ENCODE data around the gene TBCK.

DNA sequence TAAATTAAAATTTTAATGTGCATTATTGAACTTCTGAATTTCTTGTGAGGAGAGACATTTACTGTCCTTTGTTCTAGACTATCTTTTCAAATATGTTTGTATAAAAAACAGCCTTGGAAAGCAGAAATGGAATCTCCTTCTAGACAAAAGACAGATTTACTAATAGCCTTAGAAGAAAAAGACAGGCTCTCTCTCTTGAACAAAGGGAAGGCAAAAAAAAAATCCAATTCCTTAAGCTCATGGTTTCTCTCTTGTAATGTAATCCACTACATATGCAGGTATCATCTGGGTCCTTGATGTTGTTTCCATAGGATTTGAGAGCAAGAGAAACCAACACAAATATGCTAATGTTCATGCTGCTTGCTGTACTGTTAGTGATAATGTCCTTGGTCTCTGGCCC, 106.0 kb downstream of the TBCK start:
- TF ChIP-seq, protein P1, sequence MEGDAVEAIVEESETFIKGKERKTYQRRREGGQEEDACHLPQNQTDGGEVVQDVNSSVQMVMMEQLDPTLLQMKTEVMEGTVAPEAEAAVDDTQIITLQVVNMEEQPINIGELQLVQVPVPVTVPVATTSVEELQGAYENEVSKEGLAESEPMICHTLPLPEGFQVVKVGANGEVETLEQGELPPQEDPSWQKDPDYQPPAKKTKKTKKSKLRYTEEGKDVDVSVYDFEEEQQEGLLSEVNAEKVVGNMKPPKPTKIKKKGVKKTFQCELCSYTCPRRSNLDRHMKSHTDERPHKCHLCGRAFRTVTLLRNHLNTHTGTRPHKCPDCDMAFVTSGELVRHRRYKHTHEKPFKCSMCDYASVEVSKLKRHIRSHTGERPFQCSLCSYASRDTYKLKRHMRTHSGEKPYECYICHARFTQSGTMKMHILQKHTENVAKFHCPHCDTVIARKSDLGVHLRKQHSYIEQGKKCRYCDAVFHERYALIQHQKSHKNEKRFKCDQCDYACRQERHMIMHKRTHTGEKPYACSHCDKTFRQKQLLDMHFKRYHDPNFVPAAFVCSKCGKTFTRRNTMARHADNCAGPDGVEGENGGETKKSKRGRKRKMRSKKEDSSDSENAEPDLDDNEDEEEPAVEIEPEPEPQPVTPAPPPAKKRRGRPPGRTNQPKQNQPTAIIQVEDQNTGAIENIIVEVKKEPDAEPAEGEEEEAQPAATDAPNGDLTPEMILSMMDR (conservative IDR thresholded peaks at IDR 0.05): no peak
- TF ChIP-seq ZFX (IDR thresholded peaks at IDR 0.05): no peak
